ENCODE measurements around the gene UNC79. TPM values are rescaled to one million over a fixed set of nuclear protein-coding genes. Genes with fewer than 3 reads are reported as not detected.

Gene UNC79
- total and polyA plus RNA-seq, 10 of the 15 experiments (the other 5 are each of a cell fraction or from before 2014, with no cell fraction given): 0.04 to 0.29 (median 0.14) TPM

DNA sequence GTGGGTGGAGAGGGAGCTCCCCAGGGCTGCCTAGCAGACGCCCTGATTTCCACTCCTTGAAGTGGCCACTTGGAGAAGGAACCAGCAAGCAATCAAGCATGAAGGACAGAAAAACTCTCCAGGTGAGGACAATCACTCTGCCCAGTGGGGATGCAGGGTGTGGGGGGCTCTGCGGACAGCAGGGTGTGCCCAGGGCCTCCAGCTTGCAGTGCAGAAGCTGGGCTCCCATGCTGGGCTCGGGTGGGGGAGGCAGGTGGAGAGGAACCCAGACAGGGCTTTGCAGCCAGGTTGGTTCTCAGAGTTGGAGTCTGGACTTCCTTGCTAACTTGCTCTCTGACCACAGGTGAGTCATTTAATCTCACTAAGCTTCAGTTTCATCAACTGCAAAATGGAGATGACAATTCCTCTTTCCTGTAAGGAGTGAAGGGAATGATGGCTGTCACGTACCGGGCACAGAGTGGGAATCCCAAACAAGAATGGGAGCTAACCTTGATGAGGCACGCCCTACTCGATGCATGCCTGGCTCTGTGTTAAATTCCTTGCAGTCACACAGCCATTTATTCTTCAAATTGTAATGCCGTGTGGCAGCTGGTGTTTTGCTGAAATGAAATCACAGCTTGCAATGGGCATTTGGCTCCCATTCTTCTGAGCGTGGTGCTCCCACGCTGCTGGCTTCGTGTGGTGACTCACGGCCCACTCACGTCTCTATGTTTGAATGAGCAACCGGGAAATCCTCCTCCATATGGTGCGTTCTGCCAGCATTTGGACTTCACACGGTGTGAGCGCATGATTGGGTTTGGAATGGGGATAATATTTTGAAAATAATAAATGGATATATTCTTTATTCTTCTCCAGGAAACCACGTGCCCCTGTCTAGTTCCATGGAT lies 282.3 kb downstream of the UNC79 start:
- ChIA-PET SMC1A (ENCODE audit: uncharacterized antibody, unreplicated experiment) (interaction anchor here (1.2 kb wide), 1 partner anchor 14 kb away, joined by 3 read pairs; no protein-coding TSS in a partner anchor), CTCF (no interaction called here), POLR2A (no interaction called here), RAD21 (ENCODE audit: unreplicated experiment) (no interaction called here)
- no peaks in the 10 kb centered on the region for H3K9me3 ChIP-seq (replicated peaks; ENCODE audit: control insufficient read depth, insufficient read depth, low read length)
- FAIRE-seq: no peak
- no peaks in the 10 kb centered on the region for H3K79me2 ChIP-seq (ENCODE audit: control insufficient read depth, insufficient read depth, low read length)
- ATAC-seq: no peak
- H4K20me1 ChIP-seq (ENCODE audit: control insufficient read depth, insufficient read depth): no peaks in the 10 kb centered on the region
- intact Hi-C loops (cut with micrococcal nuclease; ENCODE audit: unreplicated experiment): no loop called here
- H3K4me2 ChIP-seq (ENCODE audit: control insufficient read depth, insufficient read depth): no peak overlapping the region
- no peak overlapping the region for H3K4me3 ChIP-seq
- WGBS (ENCODE audit: insufficient coverage, insufficient replicate concordance, low lambda C conversion rate, missing lambda C conversion rate): 21% methylated on average over 18 of the region's 18 CpGs
- H3K4me1 ChIP-seq (ENCODE audit: control insufficient read depth, insufficient read depth, low read length): no peaks in the 10 kb centered on the region
- no peaks in the 10 kb centered on the region for H3K36me3 ChIP-seq (ENCODE audit: control insufficient read depth in 2 of 2, insufficient read depth in 2 of 2, low read length in 1 of 2)
- no peak overlapping the region for H3K27ac ChIP-seq (ENCODE audit: control insufficient read depth, insufficient read depth)
- no peaks in the 10 kb centered on the region; a peak in 2 of 4 replicates for H3K27me3 ChIP-seq (replicated peaks in 1 of 2; ENCODE audit: control insufficient read depth in 2 of 2, insufficient read depth in 2 of 2, low read length in 1 of 2)
- no TSS peak for BruUV-seq (replicated peaks)
- TF ChIP-seq PML (IDR thresholded peaks at IDR 0.05; ENCODE audit: low read length) (no peak), STAT1 (conservative IDR thresholded peaks at IDR 0.05) (no peak), IRF4 (IDR thresholded peaks at IDR 0.05; ENCODE audit: low read depth, low read length) (no peak), BACH1 (IDR thresholded peaks at IDR 0.05; ENCODE audit: borderline replicate concordance) (no peak), SMARCA5 (IDR thresholded peaks at IDR 0.05) (no peak), ZBTB11 (CRISPR knock-in tag; IDR thresholded peaks at IDR 0.05) (no peak), ATF7 (IDR thresholded peaks at IDR 0.05; ENCODE audit: low read depth) (no peak), SRF (IDR thresholded peaks at IDR 0.05; ENCODE audit: low read depth in 2 of 2, low read length in 2 of 2) (no peak), FOXK2 (IDR thresholded peaks at IDR 0.05) (no peak), ETV6 (conservative IDR thresholded peaks at IDR 0.05 in 1 of 2, IDR thresholded peaks at IDR 0.05 in 1 of 2; ENCODE audit: borderline replicate concordance in 1 of 2, low read depth in 1 of 2) (no peak), ESRRA (IDR thresholded peaks at IDR 0.05; ENCODE audit: low read length) (no peak)
- TF ChIP-seq, protein P1, sequence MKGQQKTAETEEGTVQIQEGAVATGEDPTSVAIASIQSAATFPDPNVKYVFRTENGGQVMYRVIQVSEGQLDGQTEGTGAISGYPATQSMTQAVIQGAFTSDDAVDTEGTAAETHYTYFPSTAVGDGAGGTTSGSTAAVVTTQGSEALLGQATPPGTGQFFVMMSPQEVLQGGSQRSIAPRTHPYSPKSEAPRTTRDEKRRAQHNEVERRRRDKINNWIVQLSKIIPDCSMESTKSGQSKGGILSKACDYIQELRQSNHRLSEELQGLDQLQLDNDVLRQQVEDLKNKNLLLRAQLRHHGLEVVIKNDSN (IDR thresholded peaks at IDR 0.05; ENCODE audit: borderline replicate concordance, extremely low read length, insufficient read depth, low read depth, low read length): no peak
- TF ChIP-seq, protein P2, sequence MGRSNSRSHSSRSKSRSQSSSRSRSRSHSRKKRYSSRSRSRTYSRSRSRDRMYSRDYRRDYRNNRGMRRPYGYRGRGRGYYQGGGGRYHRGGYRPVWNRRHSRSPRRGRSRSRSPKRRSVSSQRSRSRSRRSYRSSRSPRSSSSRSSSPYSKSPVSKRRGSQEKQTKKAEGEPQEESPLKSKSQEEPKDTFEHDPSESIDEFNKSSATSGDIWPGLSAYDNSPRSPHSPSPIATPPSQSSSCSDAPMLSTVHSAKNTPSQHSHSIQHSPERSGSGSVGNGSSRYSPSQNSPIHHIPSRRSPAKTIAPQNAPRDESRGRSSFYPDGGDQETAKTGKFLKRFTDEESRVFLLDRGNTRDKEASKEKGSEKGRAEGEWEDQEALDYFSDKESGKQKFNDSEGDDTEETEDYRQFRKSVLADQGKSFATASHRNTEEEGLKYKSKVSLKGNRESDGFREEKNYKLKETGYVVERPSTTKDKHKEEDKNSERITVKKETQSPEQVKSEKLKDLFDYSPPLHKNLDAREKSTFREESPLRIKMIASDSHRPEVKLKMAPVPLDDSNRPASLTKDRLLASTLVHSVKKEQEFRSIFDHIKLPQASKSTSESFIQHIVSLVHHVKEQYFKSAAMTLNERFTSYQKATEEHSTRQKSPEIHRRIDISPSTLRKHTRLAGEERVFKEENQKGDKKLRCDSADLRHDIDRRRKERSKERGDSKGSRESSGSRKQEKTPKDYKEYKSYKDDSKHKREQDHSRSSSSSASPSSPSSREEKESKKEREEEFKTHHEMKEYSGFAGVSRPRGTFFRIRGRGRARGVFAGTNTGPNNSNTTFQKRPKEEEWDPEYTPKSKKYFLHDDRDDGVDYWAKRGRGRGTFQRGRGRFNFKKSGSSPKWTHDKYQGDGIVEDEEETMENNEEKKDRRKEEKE (IDR thresholded peaks at IDR 0.05): no peak
- TF ChIP-seq, protein P3, sequence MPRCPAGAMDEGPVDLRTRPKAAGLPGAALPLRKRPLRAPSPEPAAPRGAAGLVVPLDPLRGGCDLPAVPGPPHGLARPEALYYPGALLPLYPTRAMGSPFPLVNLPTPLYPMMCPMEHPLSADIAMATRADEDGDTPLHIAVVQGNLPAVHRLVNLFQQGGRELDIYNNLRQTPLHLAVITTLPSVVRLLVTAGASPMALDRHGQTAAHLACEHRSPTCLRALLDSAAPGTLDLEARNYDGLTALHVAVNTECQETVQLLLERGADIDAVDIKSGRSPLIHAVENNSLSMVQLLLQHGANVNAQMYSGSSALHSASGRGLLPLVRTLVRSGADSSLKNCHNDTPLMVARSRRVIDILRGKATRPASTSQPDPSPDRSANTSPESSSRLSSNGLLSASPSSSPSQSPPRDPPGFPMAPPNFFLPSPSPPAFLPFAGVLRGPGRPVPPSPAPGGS (IDR thresholded peaks at IDR 0.05; ENCODE audit: borderline replicate concordance, insufficient read depth, low read depth, low read length, poor library complexity, severe bottlenecking): no peak
- DNase-seq (ENCODE audit: low read depth, low spot score): no peak
- H2AFZ ChIP-seq (ENCODE audit: control insufficient read depth, low read depth, low read length): no peak overlapping the region
- H3K9ac ChIP-seq (ENCODE audit: control insufficient read depth, insufficient read depth, low read length): no peak overlapping the region
- in situ Hi-C loops (cut with MboI): no loop called here
